ENCODE measurements around the gene EXPH5.

DNA sequence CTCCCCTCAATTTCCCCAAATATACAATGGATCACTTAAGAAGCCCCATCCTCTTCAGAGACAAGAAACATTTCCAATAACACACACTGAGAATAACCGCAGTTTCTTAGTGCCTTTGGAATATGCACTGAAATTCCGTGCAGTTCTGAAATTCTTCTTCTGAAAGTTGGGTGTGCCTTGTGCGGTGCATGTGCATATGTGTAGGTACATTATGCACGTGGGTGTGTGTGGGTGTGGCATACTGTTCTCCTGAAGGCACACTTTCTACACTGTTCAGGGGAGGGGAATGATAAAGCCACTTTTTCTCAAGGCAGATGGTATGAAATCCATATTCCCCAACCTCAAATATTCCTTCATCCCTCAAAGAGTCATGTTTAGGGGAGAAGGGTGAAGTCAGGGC, 1.7 kb downstream of the EXPH5 start:
- TF ChIP-seq CTCF (IDR thresholded peaks at IDR 0.05; ENCODE audit: low read depth, low read length, poor library complexity, severe bottlenecking) (no peak), EZH2phosphoT487 (IDR thresholded peaks at IDR 0.05; ENCODE audit: borderline replicate concordance, low read length) (no peak)
